GM21447 (cell line): ENCODE data around the gene C6orf89.

Source experiments
- ATAC-seq: cut with Tn5 transposase; IDR thresholded peaks from one replicate; pipeline ENCODE4 v1.9.1; 2021; ENCODE audit not compliant: unreplicated experiment

The C6orf89 gene

DNA sequence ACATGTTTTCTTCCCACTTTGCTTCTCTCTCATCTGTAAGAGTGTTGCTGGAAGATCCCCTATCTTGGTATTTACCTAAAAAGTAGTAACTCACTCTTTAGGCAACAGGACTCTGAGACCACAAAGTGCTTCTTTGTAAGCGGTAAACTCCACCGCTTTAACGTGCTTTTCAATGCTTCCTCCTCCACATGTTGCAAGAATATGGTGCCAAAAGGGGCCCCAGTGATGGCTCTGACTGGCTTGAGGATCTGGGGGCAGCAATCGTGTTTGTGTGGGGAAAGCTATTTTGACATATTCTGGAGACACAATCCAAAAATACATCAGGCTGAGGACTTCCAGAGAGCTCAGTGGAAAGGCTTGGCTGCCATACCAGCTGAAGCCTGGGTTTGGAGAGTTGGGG lies 34.1 kb upstream of the C6orf89 start:
- ATAC-seq: no peak

DNA sequence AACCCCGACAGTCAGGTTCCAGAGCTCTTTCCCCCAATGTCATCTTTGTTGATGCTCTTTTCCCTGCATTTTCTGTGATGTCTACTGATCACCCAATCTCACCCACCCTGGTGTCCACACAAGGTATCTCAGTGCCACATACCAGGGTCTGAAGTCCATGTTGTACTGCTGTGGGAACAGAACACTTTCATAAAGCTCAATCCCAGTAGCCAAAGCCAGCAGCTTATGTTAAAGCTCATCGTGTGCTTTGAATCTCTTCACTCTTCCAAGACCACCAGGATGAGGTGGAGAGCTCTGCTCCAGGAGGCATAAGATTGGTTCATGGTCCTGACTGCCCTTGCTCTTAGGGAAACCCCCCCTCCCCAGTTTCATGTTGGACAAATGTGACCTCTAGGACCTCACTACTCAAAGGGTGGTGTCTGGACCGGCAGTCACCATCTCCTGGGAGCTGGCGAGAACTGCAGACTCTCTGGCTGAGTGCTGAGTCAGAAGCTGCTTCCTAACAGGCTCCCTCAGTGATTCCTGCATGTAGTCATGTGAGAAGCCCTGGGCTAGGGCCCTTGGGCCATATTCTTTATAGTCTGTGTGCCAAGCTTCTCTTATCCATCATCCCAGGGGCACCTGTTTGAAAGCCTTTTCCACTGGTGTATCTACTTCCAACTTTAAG lies 33.1 kb upstream of the C6orf89 start:
- no peak for ATAC-seq

DNA sequence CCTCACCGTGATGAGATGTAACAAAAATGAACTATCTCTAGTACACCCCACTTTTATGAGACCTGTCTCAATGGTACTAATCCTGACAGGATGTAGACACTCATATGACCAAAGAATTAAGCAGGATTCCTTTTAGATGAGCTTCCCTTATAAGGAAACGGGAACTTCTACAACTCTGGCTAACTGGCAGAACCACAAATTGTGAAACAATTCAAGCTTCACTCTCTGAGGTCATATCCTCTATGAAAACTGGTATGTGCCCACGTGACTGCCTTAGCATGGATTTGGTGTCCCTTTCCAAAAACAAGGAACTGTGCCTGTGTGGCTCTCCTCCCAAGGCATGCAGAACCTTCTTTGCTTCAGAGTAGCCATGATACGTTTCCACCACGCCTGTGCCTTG lies 32.4 kb upstream of the C6orf89 start:
- ATAC-seq: no peak

DNA sequence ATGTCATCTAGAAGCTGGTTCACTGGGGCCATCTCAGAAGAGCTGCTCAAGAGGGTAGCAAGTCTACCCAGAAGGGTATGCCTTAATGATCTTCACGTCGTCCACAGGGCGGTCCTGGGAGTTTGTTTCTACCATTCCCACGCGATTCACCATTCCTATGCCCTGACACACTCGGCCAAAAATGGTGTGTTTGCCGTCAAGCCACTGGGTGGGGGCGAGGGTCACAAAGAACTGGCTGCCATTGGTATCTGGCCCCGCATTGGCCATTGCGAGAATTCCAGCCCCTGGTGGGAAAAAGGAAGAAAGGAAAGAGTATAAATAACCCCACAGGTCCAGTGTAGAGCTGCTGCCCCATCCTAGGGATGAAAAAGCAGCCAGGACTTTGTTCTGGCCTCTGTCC lies 30.0 kb upstream of the C6orf89 start:
- ATAC-seq: no peak

DNA sequence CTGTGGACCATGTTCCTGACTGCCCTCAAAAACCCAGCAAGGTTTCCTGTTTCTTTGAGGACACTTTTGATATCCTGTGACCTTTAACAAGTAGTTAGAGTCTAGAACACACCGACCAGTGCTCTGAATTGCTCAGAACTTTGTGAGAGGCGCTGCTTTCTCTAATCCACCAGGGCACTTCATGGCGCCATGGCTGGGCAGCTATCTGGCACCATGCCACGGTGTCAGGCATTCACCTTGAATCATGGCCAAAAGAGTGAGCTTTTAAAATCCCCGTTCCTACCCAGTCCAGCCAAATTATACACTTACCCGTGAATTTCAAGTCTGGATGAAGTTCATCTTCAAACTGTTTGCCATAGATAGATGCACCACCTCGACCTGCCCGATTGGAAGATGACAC lies 29.5 kb upstream of the C6orf89 start:
- no peak for ATAC-seq

DNA sequence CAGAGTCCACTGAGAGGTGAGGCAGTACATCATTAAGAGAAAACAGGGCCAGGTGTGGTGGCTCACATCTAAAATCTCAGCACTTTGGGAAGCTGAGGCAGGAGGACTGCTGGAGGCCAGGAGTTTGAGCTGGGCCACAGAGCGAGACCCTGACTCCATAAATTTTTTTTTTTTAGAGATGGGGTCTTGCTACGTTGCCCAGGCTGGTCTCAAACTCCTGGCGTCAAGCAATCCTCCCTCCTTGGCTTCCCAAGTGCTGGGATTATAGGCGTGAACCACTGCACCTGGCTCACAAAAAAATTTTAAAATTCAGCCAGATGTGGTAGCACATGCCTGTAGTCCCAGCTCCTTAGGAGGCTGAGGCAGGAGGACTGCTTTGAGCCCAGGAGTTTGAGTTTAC lies 28.4 kb upstream of the C6orf89 start:
- no peak for ATAC-seq

DNA sequence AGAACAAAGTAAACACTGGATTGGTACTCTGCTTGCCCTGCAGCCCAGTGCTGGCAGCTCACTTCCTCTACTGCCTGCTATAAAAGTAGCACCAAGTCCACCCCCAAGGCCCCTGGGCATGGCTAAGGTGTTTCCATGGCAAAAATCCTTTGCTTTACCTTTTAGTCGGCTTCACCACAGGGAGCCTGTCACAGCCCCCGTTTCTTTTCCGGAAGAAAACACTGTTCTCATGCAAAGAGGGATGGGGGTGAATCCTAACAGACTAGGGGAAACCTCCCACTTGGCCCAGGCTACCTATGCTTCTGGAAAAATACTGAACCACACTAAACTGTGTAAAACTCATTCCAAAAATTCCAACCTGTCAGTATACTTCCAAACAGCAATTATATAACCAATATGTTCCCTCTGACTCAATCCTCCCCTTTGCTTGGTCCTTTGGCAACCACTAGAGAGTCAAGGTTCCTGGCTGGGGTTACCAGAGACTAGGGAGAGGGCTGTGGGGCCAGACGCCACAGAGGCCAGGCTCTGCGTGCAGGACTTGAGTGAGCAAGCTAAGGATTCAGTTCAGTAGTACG lies 27.3 kb upstream of the C6orf89 start:
- ATAC-seq: no peak

DNA sequence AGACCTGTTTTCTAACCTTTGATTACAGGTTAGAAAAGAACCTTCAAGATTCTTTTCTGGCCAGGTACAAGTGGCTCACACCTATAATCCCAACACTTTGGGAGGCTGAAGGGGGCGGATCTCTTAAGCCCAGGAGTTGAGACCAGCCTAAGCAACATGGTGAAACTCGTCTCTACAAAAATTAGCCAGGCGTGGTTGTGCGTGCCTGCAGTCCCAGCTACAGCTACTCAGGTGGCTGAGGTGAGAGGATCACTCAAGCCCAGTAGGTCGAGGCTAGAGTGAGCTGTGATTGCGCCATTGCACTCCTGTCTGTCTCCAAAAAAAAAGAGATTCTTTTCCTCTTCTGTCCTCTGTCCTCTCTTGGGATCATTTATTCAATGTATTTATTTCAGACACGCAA lies 25.6 kb upstream of the C6orf89 start:
- ATAC-seq: no peak

DNA sequence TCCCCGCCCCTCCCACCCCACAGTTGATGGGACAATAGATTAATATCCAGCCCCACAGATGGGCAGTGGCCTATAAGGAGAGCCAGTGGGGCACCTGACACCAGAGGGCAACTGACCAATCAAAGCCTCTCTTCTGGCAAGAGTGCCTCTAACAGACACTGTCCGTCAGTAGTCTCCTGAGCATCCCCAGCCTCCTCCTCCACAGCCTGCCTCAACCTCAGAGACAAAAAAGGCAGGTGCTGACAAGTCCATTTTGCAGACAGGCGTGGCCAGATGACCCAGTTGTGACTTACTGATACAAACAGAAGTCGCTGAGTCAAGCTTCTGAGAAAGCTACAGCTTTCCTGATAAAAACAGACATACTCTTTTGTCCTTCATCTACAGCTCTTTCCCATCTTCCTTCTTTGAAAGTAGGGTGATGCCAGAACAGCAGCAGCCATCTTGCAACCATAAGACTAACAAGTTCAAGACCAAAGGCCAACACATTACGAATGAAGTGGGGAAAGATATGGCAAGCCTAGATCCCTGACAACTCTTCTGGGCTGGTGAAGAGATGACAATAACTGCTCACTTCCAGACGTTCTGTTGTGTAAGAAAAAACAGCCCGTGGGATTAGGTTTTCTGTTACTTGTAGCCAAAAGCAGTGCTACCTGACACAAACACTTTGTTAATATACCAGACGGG lies 23.4 kb upstream of the C6orf89 start:
- ATAC-seq: no peak

DNA sequence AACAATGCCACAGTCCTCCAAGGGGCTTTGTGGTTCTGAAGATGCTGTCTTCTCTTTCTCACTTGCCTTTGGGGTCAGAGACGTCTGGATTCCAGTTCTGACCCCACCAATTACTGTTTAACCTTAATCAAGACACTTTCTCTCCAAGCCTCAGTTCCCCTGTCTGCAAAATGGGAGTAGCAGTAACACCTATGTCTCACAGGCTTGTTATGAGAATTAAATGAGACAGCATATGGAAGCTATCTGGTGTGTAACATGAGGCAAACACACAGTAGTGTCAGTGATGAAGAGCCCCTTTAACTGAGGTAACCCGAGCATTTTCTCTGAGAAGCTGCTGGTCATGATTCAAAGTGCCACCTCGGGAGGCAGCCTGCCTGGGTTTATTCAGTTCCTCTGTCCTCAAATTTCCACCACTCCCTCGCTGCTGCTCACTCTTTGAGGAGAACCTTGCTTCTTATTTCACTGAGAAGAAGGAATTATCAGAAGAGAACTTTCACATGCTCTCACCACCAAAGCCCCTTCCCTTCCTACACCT lies 22.8 kb upstream of the C6orf89 start:
- ATAC-seq: no peak

DNA sequence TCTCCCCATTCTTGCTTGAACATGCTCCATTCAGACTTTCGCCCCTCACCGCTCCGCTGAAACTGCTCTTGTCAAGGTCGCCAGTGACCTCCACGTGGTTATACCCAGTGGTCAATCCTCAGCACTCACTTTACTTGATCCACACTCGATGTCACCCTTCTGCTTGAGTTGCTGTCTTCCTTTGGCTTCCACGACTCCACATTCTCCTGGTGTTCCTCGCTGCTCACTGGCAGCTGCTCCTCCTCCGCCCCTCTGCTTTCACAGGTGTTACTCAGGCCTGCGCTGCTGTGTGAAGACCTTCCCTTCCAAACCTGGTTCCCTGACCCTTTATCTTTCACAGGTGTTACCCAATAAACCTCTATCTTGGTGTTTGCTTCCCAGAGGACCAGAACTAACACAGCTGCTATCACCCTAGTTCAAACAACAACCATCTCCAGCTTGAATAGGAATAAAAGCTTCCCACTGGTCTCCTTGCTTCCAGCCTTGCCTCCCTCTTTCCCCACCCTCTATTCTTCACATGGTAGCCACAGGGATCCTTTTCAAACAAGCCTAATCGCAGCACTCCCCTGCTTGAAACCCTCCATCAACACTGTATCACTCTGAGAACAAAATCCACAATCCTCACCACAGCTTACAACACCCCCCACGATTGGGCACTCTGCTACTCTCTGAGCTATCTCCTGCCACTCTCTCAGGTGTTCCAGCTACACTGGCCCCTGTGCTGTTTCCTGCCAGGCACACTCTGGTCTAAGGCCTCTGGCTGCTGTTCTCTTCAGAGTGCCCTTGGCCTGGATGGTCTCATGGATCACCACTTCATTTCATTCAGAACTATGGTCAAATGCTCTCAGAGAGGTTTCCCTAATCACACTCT lies 21.8 kb upstream of the C6orf89 start:
- ATAC-seq: no peak

DNA sequence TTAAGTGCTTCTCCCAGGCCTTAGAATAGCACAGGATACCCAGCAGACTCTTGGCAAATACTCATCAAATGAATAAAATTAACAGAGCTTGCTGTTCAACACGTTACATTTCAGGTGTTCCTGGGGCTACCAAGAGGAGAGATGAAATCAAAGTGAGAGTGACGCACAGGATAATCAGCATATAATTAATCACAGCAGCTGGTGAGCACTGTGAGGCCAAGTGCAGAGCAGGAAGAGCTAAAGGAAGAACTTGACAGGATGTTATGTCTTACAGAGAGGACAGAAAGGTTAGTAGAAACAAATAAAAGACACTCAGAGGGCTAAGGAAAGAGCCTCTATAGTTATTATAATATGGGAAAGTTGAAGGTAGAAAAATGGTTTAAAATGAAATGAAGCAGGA lies 19.9 kb upstream of the C6orf89 start:
- ATAC-seq: no peak

DNA sequence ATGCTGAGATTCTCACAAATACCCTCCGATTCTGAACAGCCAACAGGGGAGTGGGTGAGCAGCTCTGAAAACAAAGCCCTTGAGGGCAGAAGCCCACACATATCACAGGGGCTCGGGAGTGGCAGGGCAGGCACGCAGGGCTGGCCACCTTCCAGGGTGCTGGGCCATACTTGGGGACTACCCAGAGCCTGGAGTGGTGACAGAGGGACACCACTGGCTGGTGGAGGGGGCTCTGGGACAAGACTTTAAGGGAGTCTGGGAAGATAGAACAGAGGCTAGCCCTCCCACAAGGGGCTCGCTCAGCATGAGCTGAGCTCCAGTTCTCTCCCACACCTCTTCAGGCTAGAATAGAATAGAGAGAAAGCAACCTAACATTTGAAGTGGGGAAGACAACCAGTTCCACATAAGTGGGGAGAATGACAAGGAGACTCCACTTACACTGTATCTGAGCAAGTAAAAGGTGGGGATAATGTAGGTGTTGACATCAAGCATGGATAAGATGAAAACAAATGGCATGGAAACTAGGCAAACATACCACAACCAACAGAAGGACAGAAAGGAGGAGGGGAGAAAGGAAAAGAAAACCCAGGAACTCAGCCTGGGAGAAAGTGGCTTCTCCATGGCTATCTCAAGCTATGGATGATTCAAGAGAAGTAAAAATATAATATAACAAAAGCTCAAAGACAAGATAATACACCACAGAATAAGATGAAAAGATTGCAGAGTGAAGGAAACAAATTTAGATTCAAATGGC lies 18.1 kb upstream of the C6orf89 start:
- ATAC-seq: no peak

DNA sequence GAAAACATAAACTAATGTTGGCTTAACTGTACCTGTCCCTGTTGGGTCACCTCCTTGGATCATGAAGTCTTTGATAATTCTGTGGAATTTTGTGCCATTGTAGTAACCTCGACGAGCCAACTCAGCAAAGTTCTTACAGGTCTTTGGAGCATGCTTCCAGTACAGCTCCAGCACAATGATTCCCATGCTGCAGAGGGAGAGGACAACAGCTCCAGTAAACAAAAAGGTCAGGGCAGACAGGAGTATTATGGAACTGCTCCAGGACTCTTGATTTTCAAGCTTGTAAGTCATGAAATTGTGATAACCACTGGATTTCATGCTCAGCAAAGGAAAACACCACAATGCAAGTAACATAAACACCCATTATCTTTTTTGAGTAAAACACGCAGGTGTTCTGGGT lies 14.1 kb upstream of the C6orf89 start:
- no peak for ATAC-seq

DNA sequence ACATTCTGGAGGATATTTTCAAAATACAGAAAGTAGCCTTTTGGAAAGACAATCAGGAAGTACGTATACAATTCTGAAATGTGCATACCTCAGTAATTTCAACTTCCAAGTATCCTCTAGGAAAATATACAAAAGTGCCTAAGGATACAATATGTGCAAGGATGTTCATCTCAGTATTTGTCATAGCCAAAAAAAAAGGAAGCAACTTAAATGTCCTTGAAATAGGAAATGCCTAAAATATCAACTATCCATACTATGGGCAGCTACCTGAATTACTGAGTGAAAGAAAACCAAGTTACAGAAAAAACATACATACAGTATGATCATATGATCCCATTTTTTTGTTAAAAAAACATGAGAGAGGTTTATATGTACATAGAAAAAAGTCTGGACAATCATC lies 12.6 kb upstream of the C6orf89 start:
- ATAC-seq: no peak

DNA sequence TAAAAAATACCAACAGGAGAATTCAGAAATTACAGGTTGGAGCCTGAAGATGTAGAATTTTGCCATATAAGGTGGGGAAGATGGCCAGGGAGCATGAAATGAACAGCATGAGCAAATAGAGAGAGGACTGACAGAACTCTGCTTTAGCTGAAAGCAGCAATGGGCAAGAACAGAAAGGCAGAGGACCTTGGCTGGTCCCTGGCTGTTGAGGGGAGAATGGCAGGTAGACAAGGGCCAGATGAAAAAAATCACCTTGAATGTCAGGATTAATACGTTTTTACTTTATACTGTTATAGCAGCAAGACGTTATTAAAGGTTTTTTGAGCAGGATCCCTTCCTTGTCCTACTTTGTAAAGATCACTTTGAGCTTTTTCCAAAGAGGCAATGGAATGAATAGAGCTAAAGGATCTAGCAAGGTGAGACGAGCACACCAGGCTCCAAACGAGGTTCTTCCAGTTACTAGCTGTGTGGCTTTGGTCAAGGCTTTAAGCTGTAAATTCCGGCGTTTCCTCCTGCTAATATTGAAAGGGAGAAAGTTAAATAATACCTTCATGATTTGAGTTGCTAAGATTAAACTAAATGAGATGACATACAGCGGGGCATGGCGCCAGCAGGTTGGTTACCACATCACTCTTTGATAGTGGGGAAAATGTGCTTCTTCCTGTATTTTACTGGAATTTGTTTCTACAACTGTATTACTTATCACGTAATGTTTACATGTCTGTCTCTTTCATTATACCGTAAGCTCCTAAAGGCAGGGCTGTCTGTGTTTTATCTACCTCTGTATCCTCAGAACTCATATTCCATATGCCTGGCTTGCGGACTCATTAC lies 11.9 kb upstream of the C6orf89 start:
- no peak for ATAC-seq

DNA sequence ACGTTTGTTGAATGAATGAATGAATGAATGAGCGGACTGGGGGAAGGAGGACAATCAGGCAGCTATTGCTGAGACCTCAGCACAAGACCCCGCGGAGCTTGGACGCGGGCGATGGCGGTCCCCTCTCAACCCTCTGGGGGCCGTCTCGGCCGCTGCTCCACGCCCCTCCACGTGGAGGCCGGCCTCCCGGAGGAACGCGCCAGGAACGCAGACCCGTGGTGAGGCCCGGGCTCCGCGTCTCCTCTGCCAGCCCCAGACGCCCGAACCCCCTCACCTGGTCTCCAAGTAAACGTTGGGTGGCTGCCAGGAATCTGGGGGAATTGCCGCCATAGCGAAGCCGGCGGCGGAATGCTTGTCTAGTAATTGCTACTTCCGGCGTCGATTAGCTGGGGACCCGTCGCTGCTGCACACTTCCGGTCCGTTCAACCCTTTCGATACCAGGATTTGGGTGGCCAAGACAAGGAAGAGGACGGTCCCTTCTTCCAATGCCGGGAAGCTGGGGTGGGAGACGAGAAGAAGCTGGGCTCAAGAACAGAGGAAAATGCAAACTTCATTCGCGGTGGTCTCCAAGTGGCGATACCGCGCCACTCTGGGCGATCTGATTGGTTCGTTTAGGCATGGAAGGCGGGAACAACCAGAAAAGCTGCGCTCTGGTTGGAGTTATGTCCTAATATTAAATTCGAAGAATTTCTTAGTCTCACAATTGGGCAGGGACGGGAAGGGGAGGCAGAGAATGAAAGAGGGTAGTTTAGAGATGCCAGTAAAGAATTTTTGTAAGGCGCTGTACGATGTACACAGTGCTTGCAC lies 11.1 kb upstream of the C6orf89 start, which contains the start of gene PPIL1:
Gene PPIL1 (minus strand): TSS at position 361 of the 807 bp plus-strand sequence. CDS start 31 bp downstream, at position 330.
- ATAC-seq: peak; percentile 84

DNA sequence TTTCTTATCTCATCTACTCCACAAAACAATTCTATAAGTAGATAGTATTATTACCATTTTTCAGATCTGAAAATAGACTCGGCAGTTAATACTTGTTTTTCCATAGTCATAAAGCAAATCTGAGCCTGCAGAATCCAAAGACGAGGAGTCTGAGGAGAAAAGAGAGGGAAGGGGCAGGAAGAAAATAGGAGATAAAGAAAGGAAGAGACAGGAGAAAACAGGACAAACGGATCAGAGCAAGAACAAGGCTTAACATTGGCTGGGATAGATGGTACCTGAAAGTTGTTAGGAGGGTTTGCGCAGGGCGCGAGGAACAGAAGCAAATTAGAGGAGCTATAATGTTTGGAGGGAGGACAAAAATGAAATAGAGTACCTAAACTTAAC lies 10.5 kb upstream of the C6orf89 start:
- no peak for ATAC-seq

DNA sequence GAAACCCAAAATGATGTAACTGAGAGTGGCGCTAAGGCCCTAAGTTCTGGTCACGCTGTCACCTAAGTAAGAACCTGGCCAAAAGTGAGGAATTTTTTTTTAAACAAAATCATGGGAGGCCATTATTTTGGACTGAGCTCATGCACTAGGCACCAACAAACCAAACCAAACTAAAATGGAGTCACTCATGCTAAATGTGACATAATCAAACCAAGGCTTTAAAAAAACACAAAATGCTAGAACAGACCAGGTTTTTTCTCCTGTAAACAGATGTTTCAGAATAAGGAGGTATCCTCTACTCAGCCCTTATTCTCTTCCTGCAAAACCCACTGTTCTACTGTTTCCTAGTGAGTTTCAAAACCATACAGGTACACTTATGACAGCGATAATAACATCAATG lies 1.1 kb upstream of the C6orf89 start:
- ATAC-seq: no peak
